HepG2 (cell line): ENCODE data around the gene CAPZB. TPM values are rescaled to one million over a fixed set of nuclear protein-coding genes. Genes with fewer than 3 reads are reported as not detected.

Experiments
- BCL6 ChIP-seq: IDR thresholded peaks from 2 replicates; pipeline ENCODE4 v1.6.1; 2016; ENCODE audit warnings: missing genetic modification reagents, missing compliant biosample characterization
- CEBPG ChIP-seq: IDR thresholded peaks from 2 replicates; pipeline ENCODE4 v1.6.1; 2016
- DNMT1 ChIP-seq: sonication (generic); formaldehyde crosslinking; IDR thresholded peaks from 2 replicates; pipeline ENCODE4 v1.5.1; 2020; ENCODE audit warnings: mild to moderate bottlenecking, missing genetic modification reagents
- EHMT2 ChIP-seq: fragments of 200-600 bp; sonication (generic); IDR thresholded peaks from 2 replicates; pipeline ENCODE4 v1.7.0; 2017; ENCODE audit warnings: antibody characterized with exemption, low read depth, low read length, borderline replicate concordance
- FOSL2 ChIP-seq: sonication (generic); formaldehyde crosslinking; IDR thresholded peaks from 2 replicates; pipeline ENCODE4 v1.4.0; 2020; ENCODE audit warnings: missing genetic modification reagents
- GABPB1 ChIP-seq: IDR thresholded peaks from 2 replicates; pipeline ENCODE4 v1.6.1; 2016; ENCODE audit warnings: mild to moderate bottlenecking, missing genetic modification reagents, moderate library complexity, missing compliant biosample characterization
- HMG20A ChIP-seq: IDR thresholded peaks from 2 replicates; pipeline ENCODE4 v1.6.1; 2016; ENCODE audit warnings: borderline replicate concordance
- KDM5A ChIP-seq: fragments of 200-600 bp; sonication (generic); IDR thresholded peaks from 2 replicates; pipeline ENCODE4 v1.7.0; 2018; ENCODE audit warnings: antibody characterized with exemption, mild to moderate bottlenecking, low read length, borderline replicate concordance
- KLF12 ChIP-seq: sonication (generic); formaldehyde crosslinking; IDR thresholded peaks from 2 replicates; pipeline ENCODE4 v1.4.0; 2020; ENCODE audit warnings: missing genetic modification reagents, borderline replicate concordance
- MAFF ChIP-seq: IDR thresholded peaks from 2 replicates; pipeline ENCODE4 v1.6.1; 2011; ENCODE audit warnings: low read depth, low read length, improper control_type of control experiment
- MATR3 ChIP-seq: sonication (generic); formaldehyde crosslinking; IDR thresholded peaks from 2 replicates; pipeline ENCODE4 v1.4.0; 2020; ENCODE audit warnings: missing genetic modification reagents
- MED8 ChIP-seq: sonication (generic); formaldehyde crosslinking; IDR thresholded peaks from 2 replicates; pipeline ENCODE4 v1.8.1; 2023; ENCODE audit warnings: mild to moderate bottlenecking, missing genetic modification reagents; ENCODE audit not compliant: insufficient replicate concordance
- NCOR1 ChIP-seq: fragments of 200-600 bp; sonication (generic); IDR thresholded peaks from 2 replicates; pipeline ENCODE4 v1.7.0; 2017; ENCODE audit warnings: antibody characterized with exemption, low read length, borderline replicate concordance
- PTBP1 ChIP-seq: fragments of 200-400 bp; formaldehyde crosslinking; IDR thresholded peaks from 2 replicates; pipeline ENCODE4 v1.6.1; 2018; ENCODE audit warnings: low read length, low read depth; ENCODE audit not compliant: poor library complexity, severe bottlenecking
- REXO4 ChIP-seq: sonication (generic); formaldehyde crosslinking; IDR thresholded peaks from 2 replicates; pipeline ENCODE4 v1.8.0; 2022; ENCODE audit warnings: missing genetic modification reagents, mild to moderate bottlenecking, borderline replicate concordance
- SIX1 ChIP-seq: sonication (generic); formaldehyde crosslinking; IDR thresholded peaks from 2 replicates; pipeline ENCODE4 v1.4.0; 2020; ENCODE audit warnings: missing genetic modification reagents, borderline replicate concordance
- SRSF9 ChIP-seq: fragments of 200-400 bp; formaldehyde crosslinking; IDR thresholded peaks from 2 replicates; pipeline ENCODE4 v1.6.1; 2018; ENCODE audit warnings: borderline replicate concordance, mild to moderate bottlenecking, low read depth, low read length; ENCODE audit not compliant: insufficient read depth, poor library complexity, severe bottlenecking
- ZKSCAN1 ChIP-seq: fragments of 150-350 bp; IDR thresholded peaks from 2 replicates; pipeline ENCODE4 v1.6.1; 2014; ENCODE audit warnings: low read length
- ZNF30 ChIP-seq: sonication (generic); formaldehyde crosslinking; IDR thresholded peaks from 2 replicates; pipeline ENCODE4 v1.5.0; 2020; ENCODE audit warnings: mild to moderate bottlenecking, missing genetic modification reagents
- ZNF367 ChIP-seq: sonication (generic); formaldehyde crosslinking; IDR thresholded peaks from 2 replicates; pipeline ENCODE4 v1.4.0; 2020; ENCODE audit warnings: missing genetic modification reagents, borderline replicate concordance
- ZNF652 ChIP-seq: IDR thresholded peaks from 2 replicates; pipeline ENCODE4 v1.6.1; 2016; ENCODE audit warnings: low read depth, borderline replicate concordance
- ZNF724P ChIP-seq: sonication (generic); formaldehyde crosslinking; IDR thresholded peaks from 2 replicates; pipeline ENCODE4 v1.8.0; 2022; ENCODE audit warnings: missing genetic modification reagents, borderline replicate concordance
- ZNF747 ChIP-seq: sonication (generic); formaldehyde crosslinking; IDR thresholded peaks from 2 replicates; pipeline ENCODE4 v1.8.1; 2023; ENCODE audit warnings: missing genetic modification reagents, mild to moderate bottlenecking, borderline replicate concordance
- ZNF777 ChIP-seq: sonication (generic); formaldehyde crosslinking; IDR thresholded peaks from 2 replicates; pipeline ENCODE4 v1.4.0; 2020; ENCODE audit warnings: missing genetic modification reagents
- ZSCAN9 ChIP-seq: IDR thresholded peaks from 2 replicates; pipeline ENCODE4 v1.6.1; 2016; ENCODE audit warnings: borderline replicate concordance
- polyA plus RNA-seq, 8 experiments: library from polyadenylated mRNA; depleted of rRNA in 3 of 8; stranded (reverse) in 7 of 8; unstranded in 1 of 8; fragments of >200 nt; fragmentation: Illumina TruSeq in 4 of 8; extraction: Trizol in 4 of 8; gene quantifications; 2 replicates each; pipeline versions ENCODE4 v1.2.1 to v1.2.3, GENCODE V29; 2011 to 2016; ENCODE audit warnings: low read depth in 4 of 8, missing spikeins in 1 of 8, mixed read lengths in 1 of 8; ENCODE audit not compliant: insufficient read depth in 1 of 8
- total RNA-seq, 5 experiments: library from RNA; depleted of rRNA; stranded (reverse); fragments of >200 nt; fragmentation: Illumina TruSeq; extraction: Trizol; gene quantifications; 2 replicates each; pipeline ENCODE4 v1.2.3, GENCODE V29; 2016; ENCODE audit warnings: low read depth in 1 of 5
- TF ChIP-seq, protein P1 (sequence below): sonication (generic); formaldehyde crosslinking; IDR thresholded peaks from 2 replicates; pipeline ENCODE4 v1.5.0; 2020; ENCODE audit warnings: mild to moderate bottlenecking, missing genetic modification reagents
- TF ChIP-seq, protein P2 (sequence below): sonication (generic); formaldehyde crosslinking; IDR thresholded peaks from 2 replicates; pipeline ENCODE4 v1.8.1; 2023; ENCODE audit warnings: mild to moderate bottlenecking, missing genetic modification reagents

The CAPZB gene
- total and polyA plus RNA-seq, 2 of the 13 experiments (the other 11 are each of a cell fraction or from before 2014, with no cell fraction given) = 58.9 to 76.9 TPM

DNA sequence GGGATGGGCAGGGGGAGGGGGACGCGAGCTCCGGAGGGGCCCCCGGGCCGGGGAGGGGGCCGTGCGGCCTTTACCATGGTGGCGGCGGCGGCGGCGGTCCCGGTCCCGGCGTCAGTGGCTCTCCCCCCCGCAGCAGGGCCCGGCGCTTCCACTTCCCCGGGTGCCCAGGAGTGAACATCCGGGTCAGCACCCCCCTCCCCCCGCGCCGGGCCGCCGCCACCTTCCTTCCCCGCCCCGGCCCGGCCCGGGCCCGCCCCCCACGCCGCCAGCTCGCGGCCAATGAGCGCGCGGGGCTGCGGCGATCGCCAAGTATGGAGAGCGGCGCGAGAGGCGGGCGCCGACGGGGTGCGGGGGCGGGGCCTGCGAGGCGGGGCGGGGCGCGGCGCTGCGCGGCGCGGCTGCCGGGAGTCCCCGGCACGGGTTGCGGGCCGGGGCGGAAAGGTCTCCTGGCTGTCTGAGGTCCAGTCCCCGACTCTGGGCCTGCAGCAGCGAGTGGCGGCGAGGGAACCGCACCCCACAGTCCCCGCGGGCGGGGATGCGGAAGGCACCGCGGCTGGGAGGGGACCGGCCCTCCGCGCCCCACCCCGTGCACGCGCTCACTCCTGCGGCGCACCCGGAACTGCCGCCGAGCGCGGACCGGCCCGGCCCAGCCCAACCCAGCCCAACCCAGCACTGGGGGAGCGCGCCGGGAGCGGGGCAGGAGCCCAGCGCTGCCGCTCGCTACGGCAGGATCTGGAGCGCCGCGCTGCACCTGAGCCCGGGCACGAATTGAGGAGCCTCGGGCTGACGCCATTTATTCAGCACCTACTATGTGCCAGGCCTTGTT lies at the start of gene CAPZB (continued):
- TF ChIP-seq MATR3 (CRISPR knock-in tag) (no peak), ZNF747 (CRISPR knock-in tag) (0 out of 2 replicates have a peak, but pooled peaks have one; percentile 49), ZKSCAN1 (peak; percentile 98), ZNF30 (CRISPR knock-in tag) (no peak), MED8 (CRISPR knock-in tag) (no peak), SRSF9 (no peak), DNMT1 (CRISPR knock-in tag) (peak; percentile 52; the same call in 1 of the 2 replicates), PTBP1 (no peak), ZNF367 (no peak), KDM5A (no peak; the same call in 1 of the 2 replicates), EHMT2 (no peak), ZNF652 (CRISPR knock-in tag) (no peak), MAFF (no peak), CEBPG (CRISPR knock-in tag) (no peak), GABPB1 (CRISPR knock-in tag) (peak; percentile 89), SIX1 (CRISPR knock-in tag) (no peak), ZSCAN9 (CRISPR knock-in tag) (no peak; the same call in 1 of the 2 replicates), REXO4 (CRISPR knock-in tag) (no peak), BCL6 (CRISPR knock-in tag) (no peak; the same call in 1 of the 2 replicates), ZNF777 (CRISPR knock-in tag) (0 out of 2 replicates have a peak, but pooled peaks have one; percentile 50), ZNF724P (CRISPR knock-in tag) (no peak), KLF12 (CRISPR knock-in tag) (peak; percentile 83; the same call in 1 of the 2 replicates), HMG20A (CRISPR knock-in tag) (no peak), NCOR1 (no peak), FOSL2 (CRISPR knock-in tag) (peak; percentile 15; the same call in 1 of the 2 replicates)
- TF ChIP-seq, protein P1, sequence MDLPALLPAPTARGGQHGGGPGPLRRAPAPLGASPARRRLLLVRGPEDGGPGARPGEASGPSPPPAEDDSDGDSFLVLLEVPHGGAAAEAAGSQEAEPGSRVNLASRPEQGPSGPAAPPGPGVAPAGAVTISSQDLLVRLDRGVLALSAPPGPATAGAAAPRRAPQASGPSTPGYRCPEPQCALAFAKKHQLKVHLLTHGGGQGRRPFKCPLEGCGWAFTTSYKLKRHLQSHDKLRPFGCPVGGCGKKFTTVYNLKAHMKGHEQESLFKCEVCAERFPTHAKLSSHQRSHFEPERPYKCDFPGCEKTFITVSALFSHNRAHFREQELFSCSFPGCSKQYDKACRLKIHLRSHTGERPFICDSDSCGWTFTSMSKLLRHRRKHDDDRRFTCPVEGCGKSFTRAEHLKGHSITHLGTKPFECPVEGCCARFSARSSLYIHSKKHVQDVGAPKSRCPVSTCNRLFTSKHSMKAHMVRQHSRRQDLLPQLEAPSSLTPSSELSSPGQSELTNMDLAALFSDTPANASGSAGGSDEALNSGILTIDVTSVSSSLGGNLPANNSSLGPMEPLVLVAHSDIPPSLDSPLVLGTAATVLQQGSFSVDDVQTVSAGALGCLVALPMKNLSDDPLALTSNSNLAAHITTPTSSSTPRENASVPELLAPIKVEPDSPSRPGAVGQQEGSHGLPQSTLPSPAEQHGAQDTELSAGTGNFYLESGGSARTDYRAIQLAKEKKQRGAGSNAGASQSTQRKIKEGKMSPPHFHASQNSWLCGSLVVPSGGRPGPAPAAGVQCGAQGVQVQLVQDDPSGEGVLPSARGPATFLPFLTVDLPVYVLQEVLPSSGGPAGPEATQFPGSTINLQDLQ (CRISPR knock-in tag) = no peak
- TF ChIP-seq, protein P2, sequence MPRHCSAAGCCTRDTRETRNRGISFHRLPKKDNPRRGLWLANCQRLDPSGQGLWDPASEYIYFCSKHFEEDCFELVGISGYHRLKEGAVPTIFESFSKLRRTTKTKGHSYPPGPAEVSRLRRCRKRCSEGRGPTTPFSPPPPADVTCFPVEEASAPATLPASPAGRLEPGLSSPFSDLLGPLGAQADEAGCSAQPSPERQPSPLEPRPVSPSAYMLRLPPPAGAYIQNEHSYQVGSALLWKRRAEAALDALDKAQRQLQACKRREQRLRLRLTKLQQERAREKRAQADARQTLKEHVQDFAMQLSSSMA (CRISPR knock-in tag) = no peak
